Articular chondrocyte of knee joint (primary cell): ENCODE measurements around the gene ZBED6. TPM values are rescaled to one million over a fixed set of nuclear protein-coding genes. Genes with fewer than 3 reads are reported as not detected.

ENCODE experiments used
- small RNA-seq: library from RNA; depleted of rRNA; stranded (forward); fragments of <200 nt; gene quantifications from one replicate; pipeline ENCODE3, GENCODE V24; 2012
- total RNA-seq: library from RNA; depleted of rRNA; stranded (reverse); fragments of >200 nt; gene quantifications from 2 replicates; pipeline ENCODE4 v1.2.3, GENCODE V29; 2012

ZBED6 gene
- total RNA-seq, result 40.0 and 46.8 TPM in 2 replicates

GRCh38 chr1:203795441-203796235 lies at the start of gene ZBED6, which contains the start of gene ZC3H11A:
TSS of gene ZBED6 (plus strand) at chr1:203795623. CDS start at chr1:203797523, 1,900 bp downstream.
TSS of gene ZC3H11A (plus strand) at chr1:203795623. CDS start at chr1:203817071, 21,448 bp downstream.

GRCh38 chr1:203765029-203765837 lies 30.2 kb upstream of the ZBED6 start, which contains the start of gene LAX1:
TSS of gene LAX1 (plus strand) at chr1:203765183. CDS start at chr1:203765566, 383 bp downstream.

Small RNA genes within 50 kb of the gene (small RNA-seq; reads per million reads assigned to genes)
- gene ZC3H11A, result 0.57 reads per million, percentile 17 among the genes with 10 or more reads in this experiment

Other genes with a start within 250 kb of the ZBED6 start
- gene ATP2B4, start 168.8 kb upstream of the ZBED6 start, total RNA-seq, result 220 and 251 TPM in 2 replicates
- 0.11 and 0.13 TPM in 2 replicates for gene LAX1, start 30.4 kb upstream of the ZBED6 start, total RNA-seq
- gene ZC3H11A, start within 50 bp of the ZBED6 start, total RNA-seq, result 116 and 132 TPM in 2 replicates
- gene SNRPE, start 66.0 kb downstream of the ZBED6 start, total RNA-seq, result 50.9 and 59.7 TPM in 2 replicates